HG03442 (cell line): ENCODE data around the gene DLK1.

Source experiments
- ATAC-seq: cut with Tn5 transposase; IDR thresholded peaks from one replicate; pipeline ENCODE4 v1.9.1; 2021; ENCODE audit warnings: mild to moderate bottlenecking, moderate library complexity; ENCODE audit not compliant: unreplicated experiment

DLK1 gene

GRCh38 chr14:100732766-100733100 is 6.0 kb downstream of the DLK1 start:
- no peak for ATAC-seq

- ATAC-seq, result no peak
These were observed 6.6 kb downstream of the DLK1 start for GRCh38 chr14:100733152-100733850.

GRCh38 chr14:100734031-100734990 is 7.6 kb downstream of the DLK1 start:
- no peak for ATAC-seq

GRCh38 chr14:100735271-100735670 is 8.6 kb downstream of the DLK1 start:
- no peak for ATAC-seq

- no peak for ATAC-seq
These were observed 9.8 kb downstream of the DLK1 start for GRCh38 chr14:100736269-100737180.

GRCh38 chr14:100737526-100737925 is 10.8 kb downstream of the DLK1 start:
- no peak for ATAC-seq

- ATAC-seq, result no peak
These were observed 11.6 kb downstream of the DLK1 start for GRCh38 chr14:100738269-100738691.

- no peak for ATAC-seq
These were observed 12.0 kb downstream of the DLK1 start for GRCh38 chr14:100738704-100739131.

- no peak for ATAC-seq
These were observed 12.6 kb downstream of the DLK1 start for GRCh38 chr14:100739306-100739705.

GRCh38 chr14:100740196-100740825 is 13.6 kb downstream of the DLK1 start:
- no peak for ATAC-seq

- no peak for ATAC-seq
These were observed 14.2 kb downstream of the DLK1 start for GRCh38 chr14:100740929-100741328.

GRCh38 chr14:100741966-100742365 is 15.3 kb downstream of the DLK1 start:
- no peak for ATAC-seq

GRCh38 chr14:100746326-100746725 is 19.6 kb downstream of the DLK1 start:
- no peak for ATAC-seq

- ATAC-seq, result no peak
These were observed 20.4 kb downstream of the DLK1 start for GRCh38 chr14:100747021-100747586.

GRCh38 chr14:100747736-100748135 is 21.0 kb downstream of the DLK1 start:
- ATAC-seq, result no peak

- no peak for ATAC-seq
These were observed 21.7 kb downstream of the DLK1 start for GRCh38 chr14:100748403-100748802.

GRCh38 chr14:100748944-100749343 is 22.3 kb downstream of the DLK1 start:
- no peak for ATAC-seq

- ATAC-seq, result no peak
These were observed 23.4 kb downstream of the DLK1 start for GRCh38 chr14:100749967-100750597.

- ATAC-seq, result no peak
These were observed 24.3 kb downstream of the DLK1 start for GRCh38 chr14:100750762-100751699.
